ENCODE data around the gene FAM9C. TPM values are rescaled to one million over a fixed set of nuclear protein-coding genes. Genes with fewer than 3 reads are reported as not detected.

Gene FAM9C
- total and polyA plus RNA-seq, 2 experiments from 2014 or later = not detected

DNA sequence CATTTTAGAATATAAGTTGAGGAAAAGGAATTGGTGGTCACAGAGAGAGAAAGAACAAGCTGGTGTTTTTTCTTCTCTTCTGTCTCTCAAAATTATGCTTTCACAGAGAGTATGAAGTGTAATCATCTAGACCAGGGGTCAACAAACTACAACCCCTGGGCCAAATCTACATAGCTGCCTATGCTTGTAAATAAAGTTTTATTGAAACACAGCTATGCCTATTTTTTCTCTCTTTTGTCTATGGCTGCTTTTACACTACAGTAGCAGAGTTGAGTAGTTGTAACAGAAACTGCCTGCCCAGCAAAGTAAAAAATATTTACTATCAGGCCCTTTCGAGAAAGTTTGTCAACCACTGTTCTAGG, 6.7 kb upstream of the FAM9C start:
- H3K79me2 ChIP-seq (ENCODE audit: insufficient read depth) = no peaks in the 10 kb centered on the region
- H3K36me3 ChIP-seq (ENCODE audit: low read depth) = no peaks in the 10 kb centered on the region
- H3K9me3 ChIP-seq (ENCODE audit: low read depth) = no peaks in the 10 kb centered on the region
- H3K9ac ChIP-seq = no peak overlapping the region
- no peaks in the 10 kb centered on the region for H3F3A ChIP-seq (ENCODE audit: insufficient read depth)
- no peaks in the 10 kb centered on the region for H3K9me2 ChIP-seq (ENCODE audit: insufficient read depth)
- no peak for TF ChIP-seq EZH2phosphoT487 (IDR thresholded peaks at IDR 0.05; ENCODE audit: insufficient read depth, low read depth)
- TF ChIP-seq EZH2 (IDR thresholded peaks at IDR 0.05; ENCODE audit: insufficient read depth, poor library complexity, severe bottlenecking) = no peak
- H3K4me2 ChIP-seq (ENCODE audit: unreplicated experiment) = no peak overlapping the region
- no peaks in the 10 kb centered on the region for H3K27me3 ChIP-seq (replicated peaks; ENCODE audit: insufficient read depth)
- in situ Hi-C loops (cut with MboI) = no loop called here
- DNase-seq = no peak
- WGBS, 2 experiments (ENCODE audit: low coverage in 1 of 2, low lambda C conversion rate in 2 of 2, missing lambda C conversion rate in 2 of 2) = 100% methylated on average over 1 of the region's 1 CpG
- no peaks in the 10 kb centered on the region for H4K20me1 ChIP-seq (ENCODE audit: insufficient read depth)
- H3K4me3 ChIP-seq = no peak overlapping the region
- no peak overlapping the region for H2AFZ ChIP-seq
- no peak overlapping the region for H3K27ac ChIP-seq
- 0 out of 2 replicates have a peak, but pooled peaks cover 4% of the 10 kb centered on the region for H3K4me1 ChIP-seq (ENCODE audit: insufficient read depth)

DNA sequence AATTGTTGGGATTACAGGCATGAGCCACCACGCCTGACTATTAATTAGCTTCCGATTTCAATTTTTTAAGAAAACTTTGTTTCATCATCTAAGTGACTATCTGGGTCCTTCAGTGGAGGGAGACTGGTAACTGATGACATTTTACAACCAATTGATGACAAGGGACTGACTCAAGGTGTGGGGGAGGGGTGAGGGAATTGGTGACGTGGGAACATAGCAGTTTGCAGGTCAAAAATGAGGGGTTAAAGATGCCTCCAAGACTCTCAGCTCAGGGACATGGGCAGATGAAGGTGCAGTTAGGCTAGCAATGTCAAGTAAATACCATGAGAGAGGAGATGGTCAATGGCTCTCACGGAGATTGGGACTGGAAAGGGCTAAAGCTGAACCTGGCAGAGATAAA, 5.7 kb upstream of the FAM9C start:
- no peak for TF ChIP-seq EZH2 (IDR thresholded peaks at IDR 0.05; ENCODE audit: insufficient read depth, poor library complexity, severe bottlenecking)
- no peak for TF ChIP-seq EZH2phosphoT487 (IDR thresholded peaks at IDR 0.05; ENCODE audit: insufficient read depth, low read depth)
- H4K20me1 ChIP-seq (ENCODE audit: insufficient read depth) = no peaks in the 10 kb centered on the region
- no peaks in the 10 kb centered on the region for H3F3A ChIP-seq (ENCODE audit: insufficient read depth)
- H3K79me2 ChIP-seq (ENCODE audit: insufficient read depth) = no peaks in the 10 kb centered on the region
- in situ Hi-C loops (cut with MboI) = no loop called here
- H3K36me3 ChIP-seq (ENCODE audit: low read depth) = no peaks in the 10 kb centered on the region
- H3K4me1 ChIP-seq (ENCODE audit: insufficient read depth) = 0 out of 2 replicates have a peak, but pooled peaks cover 4% of the 10 kb centered on the region
- H3K9ac ChIP-seq = no peak overlapping the region
- no peaks in the 10 kb centered on the region for H3K9me2 ChIP-seq (ENCODE audit: insufficient read depth)
- H3K4me2 ChIP-seq (ENCODE audit: unreplicated experiment) = no peak overlapping the region
- 86 to 87% methylated on average over 4 of the region's 4 CpGs for WGBS, 2 experiments (ENCODE audit: low coverage in 1 of 2, low lambda C conversion rate in 2 of 2, missing lambda C conversion rate in 2 of 2)
- no peak overlapping the region for H3K27ac ChIP-seq
- no peak overlapping the region for H2AFZ ChIP-seq
- no peak for DNase-seq
- H3K4me3 ChIP-seq = no peak overlapping the region
- H3K9me3 ChIP-seq (ENCODE audit: low read depth) = no peaks in the 10 kb centered on the region
- H3K27me3 ChIP-seq (replicated peaks; ENCODE audit: insufficient read depth) = no peaks in the 10 kb centered on the region

DNA sequence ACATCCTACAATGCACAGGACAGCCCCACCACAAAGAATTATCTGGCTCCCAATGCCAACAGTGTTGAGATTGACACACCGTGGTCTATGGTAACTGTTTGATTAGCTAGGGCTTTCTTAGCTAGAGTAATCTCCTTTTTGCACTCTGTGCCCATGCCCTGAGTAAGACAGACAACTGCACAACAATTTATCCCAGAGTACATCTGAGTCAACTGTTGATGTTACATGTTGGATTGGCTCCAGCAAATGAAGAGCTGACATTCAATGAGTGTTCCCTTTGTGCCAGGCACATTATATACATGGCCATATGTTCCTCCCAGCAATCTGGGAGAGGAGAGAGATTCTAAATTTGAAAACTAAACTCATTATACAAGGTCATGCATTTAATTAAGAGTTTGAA, 3.9 kb upstream of the FAM9C start:
- Histone ChIP-seq H4K20me1 (ENCODE audit: insufficient read depth) (no peaks in the 10 kb centered on the region), H3K27me3 (replicated peaks; ENCODE audit: insufficient read depth) (no peaks in the 10 kb centered on the region), H2AFZ (no peak overlapping the region), H3K4me3 (no peak overlapping the region), H3K79me2 (ENCODE audit: insufficient read depth) (no peaks in the 10 kb centered on the region), H3K9ac (no peak overlapping the region), H3K4me2 (ENCODE audit: unreplicated experiment) (no peak overlapping the region), H3K4me1 (ENCODE audit: insufficient read depth) (0 out of 2 replicates have a peak, but pooled peaks cover 4% of the 10 kb centered on the region), H3F3A (ENCODE audit: insufficient read depth) (no peaks in the 10 kb centered on the region), H3K9me2 (ENCODE audit: insufficient read depth) (no peaks in the 10 kb centered on the region), H3K36me3 (ENCODE audit: low read depth) (no peaks in the 10 kb centered on the region), H3K27ac (no peak overlapping the region), H3K9me3 (ENCODE audit: low read depth) (no peaks in the 10 kb centered on the region)
- WGBS, 2 experiments (ENCODE audit: low coverage in 1 of 2, low lambda C conversion rate in 2 of 2, missing lambda C conversion rate in 2 of 2) = 90 to 100% methylated on average over 1 of the region's 1 CpG
- DNase-seq = peak; percentile 48
- TF ChIP-seq EZH2phosphoT487 (IDR thresholded peaks at IDR 0.05; ENCODE audit: insufficient read depth, low read depth) (no peak), EZH2 (IDR thresholded peaks at IDR 0.05; ENCODE audit: insufficient read depth, poor library complexity, severe bottlenecking) (no peak)
- in situ Hi-C loops (cut with MboI) = no loop called here

DNA sequence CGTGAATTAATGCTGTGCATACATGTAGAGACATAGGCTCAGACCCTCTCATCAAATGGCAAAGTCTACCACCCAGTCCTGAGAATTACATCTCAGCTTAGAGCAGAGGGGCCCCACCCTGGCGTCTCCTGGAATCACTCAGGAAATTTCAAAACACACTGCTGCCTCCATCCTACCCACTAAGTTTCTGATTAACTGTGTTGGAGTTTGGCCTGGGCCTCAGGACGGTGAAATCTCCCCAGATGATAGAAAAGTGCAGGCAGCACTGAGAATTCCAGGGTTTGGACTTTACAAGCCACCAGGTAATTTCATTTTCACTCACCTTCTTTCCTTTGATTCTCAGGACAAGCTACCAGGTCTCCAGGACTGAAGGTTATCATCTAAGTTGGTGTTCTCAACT, 3.3 kb upstream of the FAM9C start:
- H2AFZ ChIP-seq = no peak overlapping the region
- WGBS, 2 experiments (ENCODE audit: low coverage in 1 of 2, low lambda C conversion rate in 2 of 2, missing lambda C conversion rate in 2 of 2) = 76 to 89% methylated on average over 2 to 3 of the region's 3 CpGs
- no peaks in the 10 kb centered on the region for H4K20me1 ChIP-seq (ENCODE audit: insufficient read depth)
- H3K36me3 ChIP-seq (ENCODE audit: low read depth) = no peaks in the 10 kb centered on the region
- H3K27me3 ChIP-seq (replicated peaks; ENCODE audit: insufficient read depth) = no peaks in the 10 kb centered on the region
- in situ Hi-C loops (cut with MboI) = no loop called here
- H3K9ac ChIP-seq = no peak overlapping the region
- H3K4me1 ChIP-seq (ENCODE audit: insufficient read depth) = 0 out of 2 replicates have a peak, but pooled peaks cover 4% of the 10 kb centered on the region
- H3K9me2 ChIP-seq (ENCODE audit: insufficient read depth) = no peaks in the 10 kb centered on the region
- H3K9me3 ChIP-seq (ENCODE audit: low read depth) = no peaks in the 10 kb centered on the region
- H3K4me2 ChIP-seq (ENCODE audit: unreplicated experiment) = no peak overlapping the region
- H3F3A ChIP-seq (ENCODE audit: insufficient read depth) = no peaks in the 10 kb centered on the region
- no peak overlapping the region for H3K4me3 ChIP-seq
- H3K27ac ChIP-seq = no peak overlapping the region
- no peaks in the 10 kb centered on the region for H3K79me2 ChIP-seq (ENCODE audit: insufficient read depth)
- TF ChIP-seq EZH2phosphoT487 (IDR thresholded peaks at IDR 0.05; ENCODE audit: insufficient read depth, low read depth) (no peak), EZH2 (IDR thresholded peaks at IDR 0.05; ENCODE audit: insufficient read depth, poor library complexity, severe bottlenecking) (no peak)
- DNase-seq = no peak
